GM12801 (cell line): Measurements from ENCODE around the gene WDR81.

Source experiments
- CTCF ChIP-seq: IDR thresholded peaks from one replicate; pipeline ENCODE4 v1.5.1; 2011; ENCODE audit warnings: control low read depth; ENCODE audit not compliant: insufficient read length; ENCODE audit errors: extremely low read depth

WDR81 gene

DNA sequence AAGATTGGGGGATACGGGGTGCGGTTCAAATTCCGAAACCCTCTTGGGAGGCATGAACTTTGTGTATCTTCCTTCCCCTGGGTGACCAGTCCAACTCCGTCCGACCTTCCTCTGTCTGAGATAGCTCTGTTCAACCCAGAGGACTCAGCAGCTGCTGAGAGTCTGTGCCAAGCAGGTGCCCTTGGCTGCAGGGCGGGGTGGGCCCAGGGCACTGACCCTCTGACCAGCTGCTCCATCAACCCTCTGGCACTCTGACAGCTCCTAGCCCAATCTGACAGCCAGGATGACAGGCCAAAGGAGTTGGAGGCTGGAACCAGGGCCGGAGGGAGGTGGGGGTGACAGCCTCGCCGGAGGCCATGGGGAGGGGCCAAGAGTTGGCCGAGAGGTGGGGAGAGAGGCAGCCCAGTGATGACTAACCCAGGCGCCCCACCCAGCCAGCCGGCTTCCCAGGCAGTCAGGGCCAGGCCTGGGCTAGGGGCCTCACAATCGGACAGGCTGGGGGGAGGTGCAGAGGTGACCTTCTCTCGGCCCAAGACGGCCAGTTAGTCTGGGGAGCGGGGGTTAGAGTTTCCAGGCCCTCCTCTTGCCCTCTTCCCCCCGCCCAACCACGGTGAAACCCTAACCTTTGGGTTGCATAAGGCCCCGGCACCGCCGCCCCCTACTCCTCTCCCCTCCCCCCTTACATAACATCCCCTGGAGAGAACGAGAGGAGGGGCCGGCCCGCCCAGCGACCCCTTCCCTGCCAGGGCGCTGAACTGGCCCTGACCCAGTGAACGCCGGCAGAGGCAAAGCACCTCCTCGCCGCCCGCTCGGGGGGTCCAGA lies 9.3 kb upstream of the WDR81 start:
- no peak for TF ChIP-seq CTCF

- no peak for TF ChIP-seq CTCF
Observed at GRCh38 chr17:1715803-1716075, 8.8 kb upstream of the WDR81 start.

GRCh38 chr17:1716076-1716911 lies 8.2 kb upstream of the WDR81 start:
- no peak for TF ChIP-seq CTCF

DNA sequence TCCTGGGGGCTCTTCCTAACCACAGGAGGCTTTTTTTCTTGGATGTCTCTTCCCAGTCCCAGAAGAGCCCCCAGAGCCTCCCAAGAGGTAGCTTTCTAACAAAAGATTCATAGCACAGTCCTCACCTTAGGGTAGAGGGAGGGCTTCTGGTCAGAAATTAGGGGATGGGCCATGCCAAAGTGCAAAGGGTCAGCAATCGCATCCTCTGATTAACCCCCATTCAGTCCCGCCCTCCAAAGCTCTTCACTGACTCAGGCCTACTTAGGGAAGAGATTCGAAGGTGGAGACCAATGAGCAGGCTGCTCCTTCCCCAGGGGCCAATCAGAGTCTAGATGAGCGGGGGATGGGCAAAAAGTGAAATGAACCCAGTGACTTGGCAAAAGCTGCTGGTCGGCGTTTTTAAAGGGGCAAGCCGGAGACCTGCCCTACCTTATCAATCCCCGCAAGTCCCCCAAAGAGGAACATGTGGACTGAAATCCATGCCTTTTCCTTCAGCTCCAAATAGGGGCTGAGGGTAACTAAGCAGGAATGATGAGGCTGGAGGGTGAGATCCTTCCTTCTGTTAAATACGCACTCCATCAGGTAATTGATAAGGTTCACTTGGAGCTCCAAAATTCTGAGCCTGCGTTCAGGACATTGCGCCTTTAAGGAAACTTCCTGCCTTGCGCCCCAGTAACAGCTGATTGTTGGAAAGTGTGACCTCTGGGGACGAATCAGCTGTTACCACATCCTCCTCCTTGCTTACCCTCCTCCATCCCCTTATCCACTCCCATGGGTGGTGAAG lies 7.4 kb upstream of the WDR81 start:
- no peak for TF ChIP-seq CTCF

- no peak for TF ChIP-seq CTCF
Observed at GRCh38 chr17:1718362-1719165, 5.9 kb upstream of the WDR81 start.

DNA sequence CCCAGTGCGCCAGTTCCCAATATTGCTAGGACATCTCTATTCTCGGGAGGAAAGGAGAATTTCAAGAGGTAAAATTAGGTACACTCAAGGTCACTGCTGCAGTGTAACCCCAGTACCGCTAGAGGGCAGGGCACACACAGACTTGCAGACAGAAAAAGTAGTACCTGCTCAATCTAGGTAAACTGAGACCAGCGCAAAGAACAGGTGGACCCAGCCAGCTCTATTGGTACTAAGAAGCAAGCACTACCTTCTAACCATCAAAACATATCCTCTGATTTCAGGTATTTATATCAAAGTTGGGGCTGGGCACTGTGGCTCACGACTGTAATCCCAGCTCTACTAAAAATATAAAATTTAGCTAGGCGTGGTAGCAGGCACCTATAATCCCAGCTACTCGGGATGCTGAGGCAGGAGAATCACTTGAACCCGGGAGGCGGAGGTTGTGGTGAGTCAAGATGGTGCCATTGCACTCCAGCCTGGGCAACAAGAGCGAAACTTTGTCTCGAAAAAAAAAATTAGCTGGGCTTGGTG lies 3.6 kb upstream of the WDR81 start:
- peak; percentile 93 for TF ChIP-seq CTCF
